Stimulated activated CD4-positive, alpha-beta T cell treated with anti-CD3 and anti-CD28 coated beads, Interleukin-2, amount 100 ng/mL, for 24 hours (primary cell): ENCODE data around the gene LEUTX.
"Not testable (repeated sequence)": the region's sequence is repeated elsewhere in the genome, so short reads cannot be mapped to it uniquely, and the experiment has no call there.

Experiments used
- DNase-seq, 2 donors: peaks; one replicate each; pipeline ENCODE4 v3.0.0-alpha.2; 2020

Gene LEUTX, protein sequence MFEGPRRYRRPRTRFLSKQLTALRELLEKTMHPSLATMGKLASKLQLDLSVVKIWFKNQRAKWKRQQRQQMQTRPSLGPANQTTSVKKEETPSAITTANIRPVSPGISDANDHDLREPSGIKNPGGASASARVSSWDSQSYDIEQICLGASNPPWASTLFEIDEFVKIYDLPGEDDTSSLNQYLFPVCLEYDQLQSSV

DNA sequence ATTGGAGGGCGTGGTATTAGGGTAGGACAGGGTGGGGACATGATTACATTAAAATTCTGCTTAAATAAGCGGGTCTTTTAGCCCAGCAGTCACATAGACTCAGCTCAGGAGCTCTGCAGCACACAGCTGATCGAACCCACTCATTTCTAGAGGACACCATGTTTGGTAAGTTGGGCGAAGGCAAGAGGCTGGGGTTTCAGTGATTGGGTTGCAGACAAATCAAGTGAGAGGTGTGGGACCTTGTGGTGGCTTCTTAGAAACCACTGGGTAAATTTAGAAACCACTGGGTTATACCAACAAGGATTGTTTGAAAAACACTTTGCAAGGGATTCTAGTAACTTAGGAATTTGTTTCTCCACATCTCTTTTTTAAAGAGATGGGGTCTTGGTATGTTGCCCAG lies at the start of gene LEUTX:
TSS of gene LEUTX (plus strand) at position 92 of the 400 bp plus-strand sequence. CDS start at position 159, 67 bp downstream.
- DNase-seq: no peak

DNA sequence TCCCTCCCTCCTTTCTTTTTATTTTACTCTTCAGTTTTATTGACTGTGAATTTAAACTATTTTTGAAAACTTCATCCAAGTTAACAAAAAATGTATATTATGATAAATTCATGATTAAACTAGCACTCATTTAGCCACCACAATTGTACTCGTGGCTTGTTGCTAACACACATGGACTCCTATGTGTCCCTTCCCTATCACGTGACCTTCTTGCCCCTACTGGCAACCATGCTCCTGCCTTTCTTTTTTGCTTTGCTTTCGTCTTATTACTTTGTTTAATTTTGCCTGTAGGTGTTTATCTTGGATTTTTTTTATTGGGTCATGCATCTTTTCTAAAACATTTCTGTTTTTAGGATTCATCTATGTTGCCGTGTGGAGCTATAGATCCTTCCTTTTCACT lies 49.1 kb upstream of the LEUTX start:
- no peak for DNase-seq

DNA sequence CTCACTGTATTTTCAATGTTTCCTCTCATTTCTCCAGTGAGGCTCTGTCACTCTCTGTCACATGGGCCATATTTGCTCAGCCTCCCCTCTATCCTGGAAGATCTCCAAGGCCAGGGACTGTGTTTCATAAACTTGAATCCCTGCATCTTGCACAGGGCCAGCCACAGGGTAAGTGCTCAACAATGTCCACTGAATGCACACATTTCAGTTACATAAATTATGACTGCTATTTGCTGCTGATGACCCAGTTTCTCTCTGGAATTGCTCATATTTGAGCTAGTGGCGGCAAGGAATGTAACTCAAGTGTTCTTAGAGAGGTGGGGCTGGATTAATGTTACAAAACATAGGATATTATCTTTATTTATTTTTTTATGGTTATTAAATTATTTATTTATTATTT lies 47.0 kb upstream of the LEUTX start:
- DNase-seq: no peak

DNA sequence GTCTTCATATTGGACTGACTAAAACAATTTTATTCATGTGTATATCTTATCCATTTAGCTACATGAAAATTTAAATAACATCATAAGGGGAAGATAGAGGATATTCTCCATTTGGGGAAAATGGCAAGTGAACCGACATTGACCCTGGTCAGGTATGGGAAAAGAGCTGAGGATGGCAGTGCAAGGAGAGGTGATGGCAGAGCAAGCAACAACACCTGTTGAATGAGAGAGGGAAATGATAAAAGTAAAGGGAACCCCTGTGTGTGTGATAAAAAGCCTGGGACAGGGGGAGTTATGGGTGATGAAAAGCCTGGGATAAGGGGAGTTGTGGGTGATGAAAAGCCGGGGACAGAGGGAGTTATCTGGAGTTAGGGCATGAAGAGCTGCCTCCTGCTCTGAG lies 44.8 kb upstream of the LEUTX start:
- DNase-seq: no peak

DNA sequence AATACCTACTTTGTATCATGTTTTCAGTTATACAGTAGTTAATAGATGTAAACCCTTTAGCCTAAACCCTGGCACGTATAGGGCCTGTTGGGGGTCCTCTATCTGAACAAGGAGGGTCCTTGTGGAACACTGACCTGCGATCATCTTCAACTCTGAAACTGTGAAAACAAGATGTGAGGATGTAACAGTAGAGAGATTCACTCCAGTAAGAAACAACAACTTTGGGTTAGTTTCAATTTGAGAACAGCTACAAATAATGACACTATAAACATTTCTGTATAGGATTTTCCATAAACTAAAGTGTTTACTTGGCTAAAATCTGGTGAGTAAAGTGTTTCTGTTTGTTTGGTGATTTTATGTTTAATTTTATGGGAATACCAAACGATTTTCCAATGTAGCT lies 43.0 kb upstream of the LEUTX start:
- DNase-seq: no peak

DNA sequence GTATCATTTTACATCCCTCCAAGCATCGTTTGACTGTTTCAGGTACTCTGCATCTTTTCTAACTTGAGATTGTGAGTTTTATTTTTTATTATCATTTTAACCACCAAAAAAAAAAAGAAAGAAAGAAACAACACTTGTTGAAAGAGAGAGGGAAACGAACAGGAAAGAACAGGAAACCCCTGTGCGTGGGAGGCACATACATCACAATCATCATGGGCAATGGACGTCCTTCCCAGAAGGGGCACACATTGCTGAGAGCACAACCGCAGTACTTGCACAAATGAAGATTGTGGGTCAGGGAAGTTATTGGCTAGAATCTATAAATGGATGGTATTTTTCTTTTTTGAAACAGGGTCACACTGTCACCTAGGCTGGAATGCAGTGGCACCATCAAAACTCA lies 42.6 kb upstream of the LEUTX start:
- DNase-seq: no peak

DNA sequence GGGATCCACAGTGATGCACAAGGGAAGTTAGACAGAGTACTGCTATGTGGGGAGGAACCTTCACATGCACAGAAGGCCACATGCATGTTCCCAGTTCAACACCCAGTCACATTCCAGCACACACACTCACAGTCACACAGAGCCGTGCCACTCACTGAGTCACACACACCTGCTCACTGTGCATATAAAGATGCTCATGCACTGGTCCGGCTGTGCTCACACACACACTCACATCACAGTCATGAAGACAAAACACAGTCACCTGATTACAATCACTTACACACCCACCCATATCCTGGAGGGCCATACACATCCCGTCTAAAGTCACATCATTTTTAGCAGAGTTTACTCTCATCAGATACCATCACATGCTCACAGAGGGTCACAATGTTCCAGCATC lies 41.3 kb upstream of the LEUTX start:
- no peak for DNase-seq

DNA sequence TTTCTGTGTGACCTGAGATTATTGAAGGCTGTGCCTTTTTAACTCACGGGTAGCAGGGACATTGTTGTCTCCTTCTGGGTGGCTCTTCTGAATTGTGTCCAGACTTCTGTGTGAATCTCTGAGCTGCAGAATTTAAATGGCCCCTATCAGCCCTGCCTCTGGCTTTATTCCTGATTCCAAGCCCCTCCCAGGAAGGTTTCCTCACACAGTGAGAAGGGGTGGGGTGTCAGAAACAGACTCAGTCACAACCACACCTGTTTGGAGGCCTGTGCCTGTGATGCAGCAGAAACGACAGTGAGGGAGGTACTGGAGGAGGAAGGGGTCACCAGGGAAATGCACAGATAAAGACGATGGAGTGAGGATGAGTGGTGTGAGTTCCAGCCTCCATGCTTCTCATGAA lies 40.8 kb upstream of the LEUTX start, which contains the start of gene CLC:
TSS of gene CLC (minus strand) at position 139 of the 400 bp plus-strand sequence. CDS start at position 62, 77 bp downstream.
- no peak for DNase-seq

DNA sequence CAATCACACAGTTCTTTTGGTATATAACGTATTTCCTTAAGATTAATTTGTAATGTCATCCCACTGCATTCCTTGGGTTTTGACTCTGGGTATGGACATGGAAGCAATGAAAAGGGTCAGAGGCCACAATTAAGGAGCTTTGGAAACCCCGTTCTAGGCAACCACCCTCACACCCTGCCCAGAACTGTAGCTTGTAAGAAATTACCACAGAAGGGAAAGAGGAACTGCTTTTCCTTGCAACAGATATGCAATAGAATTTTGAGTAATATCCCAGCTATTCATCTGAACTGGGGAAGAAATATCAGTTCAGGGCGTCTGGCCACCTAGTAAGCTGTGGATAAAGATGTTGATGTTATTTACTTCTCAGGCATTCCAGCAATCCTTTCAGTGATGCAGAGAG lies 39.8 kb upstream of the LEUTX start:
- no peak for DNase-seq

DNA sequence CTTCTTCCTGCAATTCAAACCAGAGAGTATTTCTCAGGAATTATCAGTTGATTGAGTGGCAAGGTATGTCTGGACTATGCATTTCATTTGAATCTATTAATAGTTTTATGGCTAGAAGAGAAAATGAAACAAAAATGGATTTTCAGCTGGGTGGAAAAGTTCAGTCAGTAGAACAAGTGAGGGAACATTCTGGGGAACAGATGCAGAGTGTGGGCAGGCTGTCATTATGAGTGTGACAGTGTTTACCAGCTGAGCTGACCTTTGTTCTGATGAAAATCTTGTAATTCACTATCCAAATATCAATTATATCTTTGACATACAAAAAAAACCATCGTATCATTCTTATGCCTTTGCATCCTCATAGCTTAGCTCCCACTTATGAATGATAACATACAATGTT lies 38.3 kb upstream of the LEUTX start:
- DNase-seq: no peak

DNA sequence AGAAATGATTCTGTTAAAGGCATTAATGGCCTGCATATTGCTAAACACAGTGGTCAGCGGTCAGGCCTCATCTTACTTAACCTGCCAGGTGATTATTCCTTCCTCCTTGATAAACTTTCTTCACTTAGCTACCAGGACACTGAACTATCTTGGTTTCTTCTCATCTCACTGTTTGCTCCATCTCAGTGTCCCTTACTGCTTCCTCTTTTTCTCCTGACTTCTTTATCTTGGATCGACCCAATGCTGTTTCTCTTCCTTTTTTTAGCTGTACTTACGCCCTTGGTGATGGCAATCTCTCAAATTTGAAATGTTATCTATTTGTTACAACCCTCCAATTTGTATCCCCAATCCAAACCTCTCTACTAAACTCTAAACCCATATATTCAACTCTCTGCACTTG lies 33.0 kb upstream of the LEUTX start:
- no peak for DNase-seq

DNA sequence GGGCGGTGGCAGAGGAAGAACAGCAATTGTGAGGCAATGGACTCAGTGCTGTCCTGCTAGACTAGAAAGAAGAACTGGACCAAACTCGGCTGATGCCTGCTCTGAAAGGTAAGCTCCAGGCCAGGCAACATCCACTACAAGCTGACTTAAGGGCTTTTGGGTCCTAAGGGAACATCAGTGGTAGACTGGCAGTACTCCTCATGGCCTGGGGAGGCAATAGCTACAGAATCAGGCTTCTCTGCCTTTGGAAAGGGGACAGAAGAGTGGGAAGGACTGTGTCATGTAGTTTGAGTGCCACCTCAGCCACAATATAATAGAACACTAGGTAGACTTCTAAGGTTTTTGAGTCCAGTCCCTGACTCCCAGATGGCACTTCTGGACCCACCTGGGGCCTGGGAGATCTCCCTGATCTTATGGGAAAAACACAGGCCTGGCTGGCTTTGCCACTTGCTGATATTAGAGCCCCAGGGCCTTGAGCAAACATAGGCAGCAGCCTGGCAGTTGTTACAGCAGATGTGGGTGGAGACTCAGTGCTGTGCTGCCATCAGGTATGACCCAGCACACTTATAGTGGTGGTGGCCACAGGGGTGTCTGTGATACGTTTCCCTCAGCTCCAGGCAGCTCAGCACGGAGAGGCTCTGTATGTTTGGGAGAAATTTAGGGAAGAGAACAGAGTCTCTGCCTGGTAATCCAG lies 31.7 kb upstream of the LEUTX start:
- no peak for DNase-seq

DNA sequence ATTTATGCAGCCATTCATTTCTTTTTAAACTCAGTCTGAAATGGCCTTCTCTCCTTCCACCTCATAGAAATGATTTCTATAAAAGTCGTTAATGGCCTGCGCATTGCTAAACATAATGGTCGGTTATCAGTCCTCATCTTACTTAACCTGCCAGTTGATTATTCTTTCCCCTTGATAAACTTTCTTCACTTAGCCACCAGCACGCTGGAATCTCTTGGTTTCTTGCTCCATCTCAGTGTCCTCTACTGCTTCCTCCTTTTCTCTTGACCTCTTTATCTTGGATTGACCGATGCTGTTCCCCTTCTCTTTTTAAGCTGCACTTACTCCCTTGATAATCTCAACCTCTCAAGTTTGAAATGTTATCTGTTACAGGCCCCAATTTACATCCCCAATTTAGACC lies 28.7 kb upstream of the LEUTX start:
- no peak for DNase-seq

DNA sequence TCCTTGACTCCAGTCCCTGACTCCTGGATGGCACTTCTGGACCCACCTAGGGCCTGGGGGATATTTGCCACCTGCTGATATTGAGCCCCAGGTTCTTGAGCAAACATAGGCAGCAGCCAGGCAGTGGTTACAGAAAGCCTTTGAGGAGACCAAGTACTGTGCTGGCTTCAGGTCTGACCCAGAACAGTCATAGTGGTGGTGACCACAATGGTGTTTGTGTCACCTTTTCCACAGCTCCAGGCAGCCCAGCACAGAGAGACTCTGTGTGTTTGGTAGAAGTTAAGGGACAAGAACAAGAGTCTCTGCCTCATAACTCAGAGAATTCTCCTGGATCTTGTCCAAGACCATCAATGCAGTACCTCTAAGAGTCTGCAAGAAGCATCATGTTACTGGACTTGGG lies 26.3 kb upstream of the LEUTX start:
- DNase-seq: no peak

DNA sequence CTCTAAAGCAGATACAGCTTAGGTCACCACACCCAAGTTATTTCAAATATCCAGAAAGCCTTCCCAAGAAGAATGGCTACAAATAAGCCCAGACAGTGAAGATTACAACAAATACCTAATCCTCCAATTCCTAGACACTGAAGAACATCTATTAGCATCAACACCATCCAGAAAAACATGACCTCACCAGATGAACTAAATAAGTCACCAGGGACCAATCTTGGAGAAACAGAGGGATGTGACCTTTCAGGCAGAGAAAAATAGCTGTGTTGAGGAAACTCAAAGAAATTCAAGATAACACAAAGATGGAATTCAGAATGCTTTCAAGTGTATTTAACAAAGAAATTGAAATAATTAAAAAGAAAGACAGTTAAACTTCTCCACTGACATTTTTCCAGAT lies 25.9 kb upstream of the LEUTX start:
- DNase-seq: no peak

DNA sequence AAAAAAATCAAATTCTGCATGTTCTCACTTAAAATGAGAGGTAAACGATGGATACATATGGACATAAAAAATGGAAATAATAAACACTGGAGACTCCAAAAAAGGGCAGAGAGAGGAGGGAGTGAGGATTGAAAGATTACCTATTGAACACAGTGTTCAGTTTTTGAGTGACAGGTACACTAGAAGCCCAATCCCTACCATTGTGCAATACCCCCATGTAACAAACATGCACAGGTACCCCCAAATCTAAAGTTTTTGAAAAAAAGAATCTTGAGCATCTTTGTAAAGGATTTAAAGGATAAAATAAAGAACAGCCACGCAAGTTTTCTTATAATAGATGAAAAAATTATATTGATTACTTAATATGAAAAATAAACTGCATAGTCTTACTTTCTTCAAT lies 24.1 kb upstream of the LEUTX start:
- no peak for DNase-seq

DNA sequence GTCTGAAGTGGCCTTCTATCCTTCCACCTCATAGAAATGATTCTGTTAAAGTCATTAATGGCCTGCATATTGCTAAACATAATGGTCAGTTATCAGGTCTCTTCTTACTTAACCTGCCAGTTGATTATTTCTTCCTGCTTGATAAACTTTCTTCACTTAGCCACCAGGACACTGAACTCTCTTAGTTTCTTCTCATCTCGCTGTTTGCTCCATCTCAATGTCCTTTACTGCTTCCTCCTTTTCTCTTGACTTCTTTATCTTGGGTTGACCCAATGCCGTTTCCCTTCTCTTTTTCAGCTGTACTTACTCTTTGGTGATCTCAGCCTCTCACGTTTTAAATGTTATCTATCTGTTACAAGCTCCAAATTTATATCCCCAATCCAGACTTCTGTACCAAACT lies 23.7 kb upstream of the LEUTX start:
- no peak for DNase-seq

DNA sequence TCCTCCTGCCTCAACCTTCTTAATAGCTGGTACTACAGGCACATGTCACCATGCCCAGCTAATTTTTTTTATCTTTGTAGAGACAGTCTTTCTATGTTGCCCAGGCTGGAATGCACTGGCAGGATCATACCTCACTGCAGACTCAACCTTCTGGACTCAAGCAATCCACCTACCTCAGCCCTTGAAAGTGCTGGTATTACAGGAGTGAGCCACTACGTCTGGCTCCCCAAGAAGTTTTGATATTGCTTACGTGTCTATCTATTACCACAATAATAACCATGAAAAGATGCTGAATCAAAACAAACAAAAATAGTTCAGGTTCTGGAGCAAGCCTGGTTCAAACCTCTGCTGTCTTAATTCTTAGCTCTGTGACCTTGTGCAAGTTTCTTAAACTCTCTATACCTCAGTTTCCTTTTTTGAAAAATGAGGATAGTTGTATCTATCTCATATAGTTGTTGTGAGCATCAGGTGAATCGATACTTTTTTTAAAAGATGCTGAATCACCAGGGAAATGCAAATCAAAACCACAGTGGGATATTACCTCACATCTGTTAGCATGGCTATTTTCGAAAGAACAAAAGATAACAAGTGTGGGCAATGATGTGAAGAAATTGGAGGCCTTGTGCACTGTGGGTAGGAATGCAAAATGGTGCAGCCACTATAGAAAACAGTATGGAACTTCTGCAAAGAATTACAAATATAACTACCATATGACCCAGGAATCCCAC lies 19.0 kb upstream of the LEUTX start:
- no peak for DNase-seq

DNA sequence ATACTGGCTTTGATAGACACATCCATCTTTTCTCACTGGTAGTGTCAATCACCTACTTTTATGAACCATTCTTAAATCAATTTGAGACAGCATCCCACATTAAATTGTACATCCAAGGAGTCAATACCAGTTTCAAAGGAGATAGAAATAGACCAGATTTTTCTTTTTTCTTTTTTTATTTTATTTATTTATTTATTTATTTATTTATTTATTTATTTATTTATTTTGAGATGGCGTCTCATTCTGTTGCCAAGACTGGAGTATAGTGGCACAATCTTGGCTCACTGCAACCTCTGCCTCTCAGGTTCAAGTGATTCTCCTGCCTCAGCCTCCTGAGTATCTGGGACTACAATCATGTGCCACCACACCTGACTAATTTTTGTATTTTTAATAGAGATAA lies 16.8 kb upstream of the LEUTX start:
- not testable (repeated sequence) for DNase-seq

DNA sequence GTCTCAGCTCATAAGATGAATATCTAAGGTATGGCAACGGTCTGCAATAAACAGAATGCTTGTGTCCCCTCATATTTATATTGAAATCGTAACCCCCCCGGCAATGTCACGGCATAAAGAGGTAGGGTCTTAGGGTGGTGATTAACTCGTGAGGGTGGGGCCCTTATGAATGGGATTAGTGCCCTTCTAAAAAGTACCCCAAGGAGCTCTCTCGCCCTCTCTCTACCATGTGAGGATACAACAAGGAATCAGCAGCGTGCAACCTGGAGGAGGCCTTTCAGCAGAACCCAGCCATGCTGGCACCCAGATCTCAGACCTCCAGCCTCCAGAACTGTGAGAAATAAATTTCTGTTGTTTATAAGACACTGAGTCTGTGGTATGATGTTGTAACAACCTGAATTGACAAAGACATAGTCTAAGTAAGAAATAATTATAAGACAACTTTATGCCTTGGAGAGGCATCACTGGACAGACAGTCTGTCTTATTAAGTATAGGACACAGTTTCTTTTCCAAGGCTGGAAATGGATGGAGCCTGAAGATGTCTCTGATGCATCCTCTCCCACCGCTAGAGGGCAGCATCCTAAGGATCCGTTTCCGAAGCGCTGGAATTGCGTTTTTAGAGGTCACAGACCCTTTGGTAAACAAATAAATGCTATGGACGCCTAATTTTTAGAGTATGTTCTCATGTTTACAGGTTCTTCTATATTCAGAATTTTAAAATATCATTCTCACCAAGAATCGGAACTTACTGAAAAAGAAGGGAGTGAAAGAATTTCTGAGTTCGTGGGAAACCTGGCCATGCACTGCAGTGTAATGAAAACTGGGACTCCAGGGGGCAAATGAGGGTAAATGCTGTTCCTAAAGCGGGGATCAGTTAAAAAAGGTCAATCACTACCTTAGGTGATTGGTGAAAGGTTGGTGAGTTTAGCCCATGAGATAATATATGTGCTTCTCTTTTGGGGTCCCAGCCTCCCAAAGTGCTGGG lies 13.3 kb upstream of the LEUTX start:
- peak; percentile 61 to 64 for DNase-seq

DNA sequence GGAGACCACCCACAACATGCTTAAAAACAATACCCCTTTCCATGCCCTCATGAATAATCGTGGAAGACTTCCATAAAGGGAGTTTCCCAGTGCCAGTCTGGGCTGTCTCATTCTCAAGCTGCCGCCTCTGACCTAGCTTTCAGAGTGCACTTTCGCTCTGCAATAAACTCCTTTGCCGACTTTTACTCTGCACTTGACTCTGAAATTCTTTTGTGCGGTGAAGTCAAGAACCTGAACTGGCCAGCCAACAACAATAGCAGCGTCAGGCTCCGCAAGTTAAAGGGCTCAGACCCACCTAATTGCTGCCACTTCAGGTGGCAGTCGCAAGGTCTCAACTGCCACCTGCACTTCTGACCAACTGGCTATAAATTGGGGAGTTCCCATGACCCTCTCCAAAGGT lies 10.3 kb upstream of the LEUTX start:
- DNase-seq: no peak

DNA sequence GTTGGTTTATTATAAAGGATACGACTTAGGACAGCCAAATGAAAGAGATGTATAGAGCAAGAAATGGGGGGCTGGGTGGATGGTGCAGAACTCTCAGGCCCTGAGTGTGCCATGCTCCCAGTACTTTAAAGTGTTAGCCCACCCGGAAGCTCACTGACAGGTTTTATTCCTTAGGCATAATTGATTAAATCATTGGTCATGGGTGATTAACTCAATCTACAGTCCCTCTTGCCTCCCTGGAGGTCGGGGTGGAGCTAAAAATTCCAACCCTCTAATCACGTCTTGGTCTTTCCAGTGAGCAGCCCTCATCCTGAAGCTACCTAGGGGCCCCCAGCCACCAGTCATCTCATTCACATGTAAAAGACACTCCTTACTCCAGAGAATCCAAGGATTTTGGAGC lies 9.9 kb upstream of the LEUTX start:
- DNase-seq: no peak

DNA sequence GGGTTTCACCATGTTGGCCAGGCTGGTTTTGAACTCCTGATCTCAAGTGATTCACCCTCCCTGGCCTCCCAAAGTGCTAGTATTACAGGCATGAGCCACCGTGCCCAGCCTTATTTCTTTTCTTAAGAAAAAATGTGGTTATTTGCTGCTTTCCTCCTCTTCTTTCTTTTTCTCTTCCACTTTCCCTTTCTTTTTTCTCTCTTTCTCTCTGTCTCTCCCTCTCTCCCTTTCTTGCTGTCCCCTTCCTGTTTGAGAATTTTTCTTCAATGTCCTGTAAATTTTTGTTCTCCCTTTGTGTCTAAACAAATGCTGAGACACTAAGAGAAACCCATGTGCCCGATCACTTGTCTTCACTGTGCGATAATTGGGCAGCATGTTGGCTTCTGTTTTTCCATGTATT lies 2.2 kb downstream of the LEUTX start:
- DNase-seq: no peak
